Inflammatory macrophage (primary cell): ENCODE measurements around the gene GTF3C1.
A peak's percentile ranks its signal among the peaks of the same experiment; 100 is the strongest.
"Not testable (repeated sequence)": the region's sequence is repeated elsewhere in the genome, so short reads cannot be mapped to it uniquely, and the experiment has no call there.

Source experiments
- DNase-seq, 2 donors: peaks; one replicate each; pipeline ENCODE4 v3.0.0-alpha.2; 2020 to 2022

Gene GTF3C1

GRCh38 chr16:27437946-27438345 is 111.8 kb downstream of the GTF3C1 start:
- DNase-seq = no peak

- no peak for DNase-seq
Observed at GRCh38 chr16:27436921-27437650, 112.6 kb downstream of the GTF3C1 start.

- no peak for DNase-seq
Observed at GRCh38 chr16:27436065-27436464, 113.6 kb downstream of the GTF3C1 start.

GRCh38 chr16:27435146-27435545 is 114.6 kb downstream of the GTF3C1 start:
- DNase-seq = not testable (repeated sequence)

GRCh38 chr16:27434141-27435051 is 115.3 kb downstream of the GTF3C1 start:
- no peak for DNase-seq

GRCh38 chr16:27433636-27434035 is 116.1 kb downstream of the GTF3C1 start:
- DNase-seq = peak; percentile 27 to 66

GRCh38 chr16:27433191-27433590 is 116.5 kb downstream of the GTF3C1 start:
- not testable (repeated sequence) for DNase-seq

- DNase-seq = no peak
Observed at GRCh38 chr16:27432558-27432957, 117.2 kb downstream of the GTF3C1 start.

GRCh38 chr16:27431773-27432532 is 117.8 kb downstream of the GTF3C1 start:
- DNase-seq = no peak

GRCh38 chr16:27430923-27431484 is 118.7 kb downstream of the GTF3C1 start:
- no peak for DNase-seq

- no peak for DNase-seq
Observed at GRCh38 chr16:27430512-27430911, 119.2 kb downstream of the GTF3C1 start.

- no peak for DNase-seq
Observed at GRCh38 chr16:27429981-27430441, 119.7 kb downstream of the GTF3C1 start.

GRCh38 chr16:27429330-27429871 is 120.3 kb downstream of the GTF3C1 start:
- no peak for DNase-seq

GRCh38 chr16:27428026-27428785 is 121.5 kb downstream of the GTF3C1 start:
- peak; percentile 19 for DNase-seq

GRCh38 chr16:27427538-27427937 is 122.2 kb downstream of the GTF3C1 start:
- DNase-seq = no peak

GRCh38 chr16:27426423-27427408 is 123.0 kb downstream of the GTF3C1 start:
- DNase-seq = peak; percentile 73 to 74

- no peak for DNase-seq
Observed at GRCh38 chr16:27425961-27426360, 123.8 kb downstream of the GTF3C1 start.

- DNase-seq = no peak
Observed at GRCh38 chr16:27424772-27425498, 124.8 kb downstream of the GTF3C1 start.
